GM19328 (cell line): ENCODE measurements around the gene TBC1D23.
"Not testable (repeated sequence)": the region's sequence is repeated elsewhere in the genome, so short reads cannot be mapped to it uniquely, and the experiment has no call there.

Source experiments
- ATAC-seq: cut with Tn5 transposase; IDR thresholded peaks from one replicate; pipeline ENCODE4 v1.9.1; 2021; ENCODE audit warnings: mild to moderate bottlenecking, moderate library complexity; ENCODE audit not compliant: unreplicated experiment

TBC1D23 gene

GRCh38 chr3:100260685-100261484, at the start of gene TBC1D23:
Gene TBC1D23, plus strand, starts transcription at chr3:100260992. Its CDS starts 27 bp downstream, at chr3:100261019.
- ATAC-seq, result peak; percentile 100

GRCh38 chr3:100213891-100214573, 46.8 kb upstream of the TBC1D23 start:
- no peak for ATAC-seq

GRCh38 chr3:100214574-100214964, 46.2 kb upstream of the TBC1D23 start:
- ATAC-seq, result no peak

GRCh38 chr3:100216713-100217112, 44.1 kb upstream of the TBC1D23 start:
- ATAC-seq, result no peak

- ATAC-seq, result no peak
These were observed 39.6 kb upstream of the TBC1D23 start for GRCh38 chr3:100221159-100221558.

- ATAC-seq, result no peak
These were observed 35.6 kb upstream of the TBC1D23 start for GRCh38 chr3:100225193-100225592.

- no peak for ATAC-seq
These were observed 34.9 kb upstream of the TBC1D23 start for GRCh38 chr3:100225883-100226282.

GRCh38 chr3:100226712-100227429, 33.9 kb upstream of the TBC1D23 start:
- ATAC-seq, result no peak

GRCh38 chr3:100227511-100227921, 33.3 kb upstream of the TBC1D23 start:
- ATAC-seq, result no peak

GRCh38 chr3:100228247-100228646, 32.5 kb upstream of the TBC1D23 start:
- ATAC-seq, result no peak

GRCh38 chr3:100229188-100229587, 31.6 kb upstream of the TBC1D23 start:
- ATAC-seq, result not testable (repeated sequence)

GRCh38 chr3:100230710-100231109, 30.1 kb upstream of the TBC1D23 start:
- ATAC-seq, result no peak

GRCh38 chr3:100231668-100232067, 29.1 kb upstream of the TBC1D23 start:
- ATAC-seq, result no peak

GRCh38 chr3:100234364-100234763, 26.4 kb upstream of the TBC1D23 start:
- ATAC-seq, result no peak

GRCh38 chr3:100238599-100238998, 22.2 kb upstream of the TBC1D23 start:
- no peak for ATAC-seq

- ATAC-seq, result not testable (repeated sequence)
These were observed 18.3 kb upstream of the TBC1D23 start for GRCh38 chr3:100242471-100242870.

- ATAC-seq, result no peak
These were observed 16.5 kb upstream of the TBC1D23 start for GRCh38 chr3:100244264-100244663.

GRCh38 chr3:100245136-100245535, 15.7 kb upstream of the TBC1D23 start:
- no peak for ATAC-seq

GRCh38 chr3:100245927-100246326, 14.9 kb upstream of the TBC1D23 start:
- ATAC-seq, result no peak

GRCh38 chr3:100246999-100247398, 13.8 kb upstream of the TBC1D23 start:
- no peak for ATAC-seq

- ATAC-seq, result no peak
These were observed 8.8 kb upstream of the TBC1D23 start for GRCh38 chr3:100252001-100252400.
